LNCaP clone FGC (cell line): ENCODE results near the gene CDC14A.

ENCODE experiments used
- DNase-seq: peaks from one replicate; pipeline ENCODE4 v3.0.0-alpha.2; 2011; ENCODE audit warnings: low read depth
- H3K4me3 ChIP-seq: 2 replicates; pipeline ENCODE4 v1.5.1; 2011; ENCODE audit warnings: mild to moderate bottlenecking, low read depth, low read length, control low read depth
- CTCF ChIP-seq: IDR thresholded peaks from 2 replicates; pipeline ENCODE4 v1.5.1; 2012; ENCODE audit warnings: mild to moderate bottlenecking; ENCODE audit not compliant: control insufficient read depth, insufficient read depth; ENCODE audit errors: extremely low read depth

Gene CDC14A

GRCh38 chr1:100481303-100481702, 129.0 kb downstream of the CDC14A start:
- DNase-seq: no peak
- no peak for TF ChIP-seq CTCF

GRCh38 chr1:100482167-100482566, 129.9 kb downstream of the CDC14A start:
- H3K4me3 ChIP-seq: no peak overlapping the region
- no peak for DNase-seq

More at GRCh38 chr1:100481303-100481702, 129.0 kb downstream of the CDC14A start:
- H3K4me3 ChIP-seq: no peak overlapping the region

GRCh38 chr1:100482748-100483147, 130.4 kb downstream of the CDC14A start:
- DNase-seq: no peak
- no peak overlapping the region for H3K4me3 ChIP-seq
- no peak for TF ChIP-seq CTCF

More at GRCh38 chr1:100482167-100482566, 129.9 kb downstream of the CDC14A start:
- TF ChIP-seq CTCF: no peak

GRCh38 chr1:100483230-100483629, 130.9 kb downstream of the CDC14A start:
- no peak for TF ChIP-seq CTCF
- no peak for DNase-seq
- no peak overlapping the region for H3K4me3 ChIP-seq

- H3K4me3 ChIP-seq: no peak overlapping the region
- TF ChIP-seq CTCF: no peak
- peak; percentile 97 for DNase-seq
Observed at GRCh38 chr1:100485855-100486258, 133.6 kb downstream of the CDC14A start.

- no peak overlapping the region for H3K4me3 ChIP-seq
- no peak for DNase-seq
- no peak for TF ChIP-seq CTCF
Observed at GRCh38 chr1:100494393-100495084, 142.2 kb downstream of the CDC14A start.

- no peak for TF ChIP-seq CTCF
- H3K4me3 ChIP-seq: no peak overlapping the region
- DNase-seq: no peak
Observed at GRCh38 chr1:100496896-100497295, 144.6 kb downstream of the CDC14A start.
